AG09309 (cell line): ENCODE measurements around the gene TMEM117.

Source experiments
- DNase-seq: peaks from one replicate; pipeline ENCODE4 v3.0.0-alpha.2; 2010; ENCODE audit warnings: low read depth
- H3K4me3 ChIP-seq: 2 replicates; pipeline ENCODE4 v1.5.1; 2011; ENCODE audit warnings: mild to moderate bottlenecking, low read depth, low read length, moderate library complexity; ENCODE audit not compliant: control insufficient read depth
- CTCF ChIP-seq: IDR thresholded peaks from 2 replicates; pipeline ENCODE4 v1.5.1; 2011; ENCODE audit warnings: mild to moderate bottlenecking, low read depth, low read length, inconsistent platforms; ENCODE audit not compliant: insufficient read depth, control insufficient read depth; ENCODE audit errors: missing control alignments

The TMEM117 gene

GRCh38 chr12:43957732-43958372 is 122.0 kb downstream of the TMEM117 start:
- DNase-seq: peak; percentile 50

GRCh38 chr12:43964033-43964432 is 128.2 kb downstream of the TMEM117 start:
- TF ChIP-seq CTCF: no peak
- DNase-seq: no peak
- no peak overlapping the region for H3K4me3 ChIP-seq

More at GRCh38 chr12:43957732-43958372, 122.0 kb downstream of the TMEM117 start:
- TF ChIP-seq CTCF: peak; percentile 51
- no peak overlapping the region for H3K4me3 ChIP-seq

GRCh38 chr12:43964961-43965360 is 129.1 kb downstream of the TMEM117 start:
- TF ChIP-seq CTCF: no peak
- H3K4me3 ChIP-seq: no peak overlapping the region
- DNase-seq: no peak

GRCh38 chr12:43965899-43966298 is 130.0 kb downstream of the TMEM117 start:
- no peak for DNase-seq
- no peak overlapping the region for H3K4me3 ChIP-seq
- no peak for TF ChIP-seq CTCF

- TF ChIP-seq CTCF: no peak
- no peak overlapping the region for H3K4me3 ChIP-seq
- no peak for DNase-seq
Observed at GRCh38 chr12:43968736-43969135, 132.9 kb downstream of the TMEM117 start.

GRCh38 chr12:43969882-43970281 is 134.0 kb downstream of the TMEM117 start:
- DNase-seq: no peak
- no peak overlapping the region for H3K4me3 ChIP-seq
- no peak for TF ChIP-seq CTCF
